Mesothelial cell of epicardium (in vitro differentiated cells): ENCODE data around the gene TRIOBP. TPM values are rescaled to one million over a fixed set of nuclear protein-coding genes. Genes with fewer than 3 reads are reported as not detected.

Experiments used
- DNase-seq, 2 experiments: peaks; one replicate each; pipeline ENCODE4 v3.0.0; 2021; ENCODE audit warnings: low spot score in 2 of 2; ENCODE audit not compliant: unreplicated experiment in 2 of 2
- H3K27ac Mint-ChIP-seq: 2 replicates; pipeline ENCODE4 v1.8.0; 2021; ENCODE audit warnings: mixed read lengths
- H3K27me3 Mint-ChIP-seq: 2 replicates; pipeline ENCODE4 v1.8.0; 2021; ENCODE audit warnings: low read depth, mixed read lengths
- H3K36me3 Mint-ChIP-seq: 2 replicates; pipeline ENCODE4 v1.8.0; 2021; ENCODE audit warnings: mixed read lengths
- H3K4me1 Mint-ChIP-seq: 2 replicates; pipeline ENCODE4 v1.8.0; 2021; ENCODE audit warnings: mixed read lengths
- H3K4me3 Mint-ChIP-seq: 2 replicates; pipeline ENCODE4 v1.8.0; 2021; ENCODE audit warnings: mild to moderate bottlenecking, moderate library complexity, mixed read lengths
- H3K9me3 Mint-ChIP-seq: 2 replicates; pipeline ENCODE4 v1.8.0; 2021; ENCODE audit warnings: mixed read lengths
- CTCF ChIP-seq: fragments of 200-600 bp; sonication (generic); IDR thresholded peaks from one replicate; pipeline ENCODE4 v1.5.0; 2021; ENCODE audit warnings: antibody characterized with exemption; ENCODE audit not compliant: unreplicated experiment
- total RNA-seq: library from RNA; stranded (reverse); gene quantifications from 3 replicates; pipeline ENCODE4 v1.2.1, GENCODE V29; 2021

Gene TRIOBP
- total RNA-seq, 1 donor from 2014 or later, result 76.1 TPM

- Mint-ChIP-seq H3K9me3 (no peaks in the 10 kb centered on the region), H3K27me3 (no peaks in the 10 kb centered on the region), H3K4me1 (peaks cover 44% of the 10 kb centered on the region), H3K36me3 (peaks cover 1% of the 10 kb centered on the region), H3K27ac (peak within 1 kb of the TSS; percentile 88), H3K4me3 (peak within 1 kb of the TSS; percentile 80)
- peak; percentile 93 to 96 for DNase-seq
- no peak for TF ChIP-seq CTCF
These were observed 110.8 kb downstream of the TRIOBP start, which contains the start of gene GCAT for GRCh38 chr22:37807410-37808293. Gene GCAT (plus strand): TSS chr22:37807934. CDS start chr22:37807968, 34 bp downstream.

- DNase-seq, result no peak
These were observed 111.4 kb downstream of the TRIOBP start for GRCh38 chr22:37808294-37808657.

GRCh38 chr22:37809672-37810333, 113.0 kb downstream of the TRIOBP start:
- Mint-ChIP-seq H3K4me1 (peaks cover 27% of the 10 kb centered on the region), H3K4me3 (peak overlapping the region; percentile 36), H3K27me3 (no peaks in the 10 kb centered on the region), H3K27ac (no peak overlapping the region), H3K36me3 (peaks cover 4% of the 10 kb centered on the region), H3K9me3 (no peaks in the 10 kb centered on the region)
- no peak for TF ChIP-seq CTCF
- DNase-seq, result no peak

More at GRCh38 chr22:37808294-37808657, 111.4 kb downstream of the TRIOBP start:
- peaks cover 38% of the 10 kb centered on the region for H3K4me1 Mint-ChIP-seq
- no peaks in the 10 kb centered on the region for H3K9me3 Mint-ChIP-seq
- H3K27me3 Mint-ChIP-seq, result no peaks in the 10 kb centered on the region
- peak overlapping the region; percentile 88 for H3K27ac Mint-ChIP-seq
- H3K36me3 Mint-ChIP-seq, result peaks cover 1% of the 10 kb centered on the region
- H3K4me3 Mint-ChIP-seq, result peak overlapping the region; percentile 80
- no peak for TF ChIP-seq CTCF

GRCh38 chr22:37811867-37812266, 115.0 kb downstream of the TRIOBP start:
- peaks cover 13% of the 10 kb centered on the region for H3K4me1 Mint-ChIP-seq
- TF ChIP-seq CTCF, result no peak
- H3K4me3 Mint-ChIP-seq, result no peak overlapping the region
- H3K27ac Mint-ChIP-seq, result no peak overlapping the region
- DNase-seq, result no peak
- H3K27me3 Mint-ChIP-seq, result no peaks in the 10 kb centered on the region
- H3K9me3 Mint-ChIP-seq, result no peaks in the 10 kb centered on the region
- peaks cover 4% of the 10 kb centered on the region for H3K36me3 Mint-ChIP-seq

- no peak for DNase-seq
- TF ChIP-seq CTCF, result no peak
- no peaks in the 10 kb centered on the region for H3K27me3 Mint-ChIP-seq
- peaks cover 20% of the 10 kb centered on the region for H3K4me1 Mint-ChIP-seq
- peaks cover 4% of the 10 kb centered on the region for H3K36me3 Mint-ChIP-seq
- no peak overlapping the region for H3K27ac Mint-ChIP-seq
- no peak overlapping the region for H3K4me3 Mint-ChIP-seq
- H3K9me3 Mint-ChIP-seq, result no peaks in the 10 kb centered on the region
These were observed 116.2 kb downstream of the TRIOBP start for GRCh38 chr22:37812869-37813678.
